K562 (cell line): ENCODE results near the gene BCAN. TPM values are rescaled to one million over a fixed set of nuclear protein-coding genes. Genes with fewer than 3 reads are reported as not detected.

ENCODE experiments used
- BACH1 ChIP-seq: fragments of 200-800 bp; sonication (Bioruptor generic); IDR thresholded peaks from 2 replicates; pipeline ENCODE4 v1.6.1; 2016; ENCODE audit warnings: missing genetic modification characterization, missing compliant biosample characterization
- CHD4 ChIP-seq: fragments of 200-600 bp; sonication (generic); IDR thresholded peaks from 3 replicates; pipeline ENCODE4 v1.6.1; 2012; ENCODE audit warnings: low read depth, mild to moderate bottlenecking, mixed read lengths, low read length, inconsistent platforms; ENCODE audit not compliant: insufficient read depth, insufficient replicate concordance, poor library complexity, severe bottlenecking
- CTBP1 ChIP-seq: fragments of 450-650 bp; IDR thresholded peaks from 2 replicates; pipeline ENCODE4 v1.6.1; 2016; ENCODE audit warnings: borderline replicate concordance
- EWSR1 ChIP-seq: fragments of 450-650 bp; IDR thresholded peaks from 2 replicates; pipeline ENCODE4 v1.6.1; 2018; ENCODE audit warnings: borderline replicate concordance, mild to moderate bottlenecking, low read depth, moderate library complexity; ENCODE audit not compliant: partially characterized antibody
- FOSL1 ChIP-seq: fragments of 200-800 bp; sonication (Bioruptor generic); conservative IDR thresholded peaks from 2 replicates; pipeline ENCODE4 v1.6.1; 2016; ENCODE audit warnings: missing genetic modification characterization, missing compliant biosample characterization
- NFIX ChIP-seq: fragments of 250-450 bp; sonication (Bioruptor Pico); IDR thresholded peaks from 2 replicates; pipeline ENCODE4 v1.4.0; 2020; ENCODE audit warnings: low read depth, mild to moderate bottlenecking, moderate library complexity
- RBFOX2 ChIP-seq: fragments of 200-400 bp; formaldehyde crosslinking; IDR thresholded peaks from 2 replicates; pipeline ENCODE4 v1.6.1; 2017; ENCODE audit warnings: low read depth, mild to moderate bottlenecking, low read length, moderate library complexity
- RCOR1 ChIP-seq, 2 experiments: IDR thresholded peaks; 2 replicates each; pipeline ENCODE4 v1.6.1; 2012; ENCODE audit warnings: low read depth in 2 of 2, low read length in 2 of 2, borderline replicate concordance in 1 of 2, improper control_type of control experiment in 1 of 2
- SP2 ChIP-seq: IDR thresholded peaks from 2 replicates; pipeline ENCODE4 v1.6.1; 2011; ENCODE audit warnings: mild to moderate bottlenecking, low read depth, low read length, moderate library complexity; ENCODE audit not compliant: poor library complexity, severe bottlenecking; ENCODE audit errors: extremely low read depth
- ZNF146 ChIP-seq: IDR thresholded peaks from one replicate; pipeline ENCODE4 v1.6.1; 2018; ENCODE audit warnings: missing compliant biosample characterization; ENCODE audit not compliant: unreplicated experiment
- ZNF253 ChIP-seq: fragments of 250-450 bp; sonication (Bioruptor Pico); conservative IDR thresholded peaks from 2 replicates; pipeline ENCODE4 v1.6.1; 2021; ENCODE audit warnings: mild to moderate bottlenecking
- ZNF785 ChIP-seq: fragments of 250-450 bp; sonication (Bioruptor Pico); IDR thresholded peaks from 2 replicates; pipeline ENCODE4 v1.4.0; 2020; ENCODE audit warnings: mild to moderate bottlenecking
- polyA plus RNA-seq, 8 experiments: library from polyadenylated mRNA; depleted of rRNA in 4 of 8; stranded (reverse) in 5 of 8; unstranded in 3 of 8; fragments of >200 nt; fragmentation: Nextera tagmentation in 2 of 8; fragmentation: Illumina TruSeq in 1 of 8; extraction: Ambion mirVana in 2 of 8; extraction: Trizol in 1 of 8; gene quantifications; 2 replicates each; pipeline versions ENCODE4 v1.2.1 to v1.2.3, GENCODE V29; 2011 to 2014; ENCODE audit warnings: inconsistent platforms in 1 of 8, missing spikeins in 1 of 8
- total RNA-seq, 7 experiments: library from RNA; depleted of rRNA in 6 of 7; stranded (reverse); fragments of >200 nt in 6 of 7; fragmentation: Illumina TruSeq in 2 of 7; extraction: Trizol in 2 of 7; gene quantifications; 2 replicates each; pipeline versions ENCODE4 v1.2.1 to v1.2.3, GENCODE V29; 2011 to 2021; ENCODE audit warnings: low replicate concordance in 1 of 7
- TF ChIP-seq, protein P1 (sequence below), 3 experiments: fragments of 200-800 bp in 1 of 3; sonication (Bioruptor generic) in 1 of 3; sonication (generic) in 1 of 3; formaldehyde crosslinking in 1 of 3; IDR thresholded peaks; 2 replicates each; pipeline versions ENCODE4 v1.6.1 to v1.8.0; 2016 to 2022; ENCODE audit warnings: mild to moderate bottlenecking in 2 of 3, missing compliant biosample characterization in 2 of 3, missing genetic modification characterization in 2 of 3, missing genetic modification reagents in 1 of 3
- TF ChIP-seq, protein P2 (sequence below), 2 experiments: fragments of 450-650 bp in 1 of 2; sonication (generic) in 1 of 2; formaldehyde crosslinking in 1 of 2; IDR thresholded peaks in 1 of 2; conservative IDR thresholded peaks in 1 of 2; 2 replicates each; pipeline versions ENCODE4 v1.6.1 to v1.8.1; 2016 to 2023; ENCODE audit warnings: mild to moderate bottlenecking in 2 of 2, moderate library complexity in 2 of 2, inconsistent platforms in 1 of 2, missing genetic modification reagents in 1 of 2
- TF ChIP-seq, protein P3 (sequence below), 3 experiments: IDR thresholded peaks in 2 of 3; conservative IDR thresholded peaks in 1 of 3; 2 replicates each; pipeline ENCODE4 v1.5.1; 2011 to 2012; ENCODE audit warnings: low read length in 3 of 3, mild to moderate bottlenecking in 3 of 3, control low read depth in 2 of 3, improper control_type of control experiment in 1 of 3, inconsistent platforms in 1 of 3, low read depth in 1 of 3, mixed read lengths in 1 of 3, moderate library complexity in 1 of 3; ENCODE audit not compliant: insufficient read depth in 2 of 3
- TF ChIP-seq, protein P4 (sequence below), 2 experiments: fragments of 450-650 bp in 1 of 2; IDR thresholded peaks; 2 replicates each; pipeline ENCODE4 v1.6.1; 2011 to 2017; ENCODE audit warnings: low read depth in 2 of 2, antibody characterized with exemption in 1 of 2, borderline replicate concordance in 1 of 2, low read length in 1 of 2, mild to moderate bottlenecking in 1 of 2, mixed read lengths in 1 of 2; ENCODE audit not compliant: control insufficient read depth in 1 of 2

BCAN gene
- total and polyA plus RNA-seq, 9 of the 15 experiments (the other 6 are each of a cell fraction or from before 2014, with no cell fraction given) = 0.04 to 0.33 (median 0.14) TPM; not detected in 5

DNA sequence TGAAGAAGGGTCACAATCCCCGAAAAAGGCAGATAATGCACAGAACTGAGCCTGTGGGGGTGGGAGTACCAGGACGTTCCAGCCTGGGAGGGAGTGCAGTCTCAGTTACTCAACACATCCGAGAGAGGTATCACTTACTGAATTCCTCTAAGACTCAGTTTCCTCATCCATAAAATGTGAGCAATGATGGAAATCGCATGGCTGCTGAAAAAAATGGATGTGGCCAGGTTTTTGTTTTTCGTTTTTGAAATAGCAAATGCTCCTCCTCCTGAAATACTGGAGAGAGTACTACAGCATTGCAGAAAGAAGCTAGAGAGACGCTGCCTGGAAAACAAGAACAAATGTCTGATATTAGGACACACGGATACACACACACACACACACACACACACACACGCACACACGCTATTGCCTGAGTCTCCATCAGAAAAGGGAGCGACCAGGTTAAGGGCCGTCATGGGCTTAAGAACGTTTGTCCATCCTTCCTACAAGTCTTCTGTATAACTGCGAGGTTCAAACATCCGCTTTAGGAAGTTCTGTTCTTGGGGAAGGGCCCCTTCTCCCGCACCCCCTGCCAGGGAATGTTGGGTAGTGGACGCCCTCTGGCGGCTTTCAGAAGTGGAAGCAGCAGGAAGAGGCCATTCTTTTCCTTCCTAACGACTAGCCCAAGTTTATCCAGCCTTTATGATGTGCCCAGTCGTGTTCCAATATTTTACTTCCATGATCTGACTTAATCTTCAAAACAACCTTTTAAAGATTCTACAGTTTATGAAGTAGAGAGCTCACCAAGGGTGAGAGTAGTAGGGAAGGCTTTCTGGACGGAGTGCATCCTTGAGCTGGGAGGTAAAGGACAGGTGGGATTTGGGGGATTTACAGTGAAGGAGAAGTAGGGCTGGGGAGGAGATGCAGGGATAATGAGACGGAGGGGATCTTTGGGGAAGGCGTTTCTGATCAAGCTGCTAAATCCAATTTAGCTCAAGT lies 36.0 kb downstream of the BCAN start (continued):
- TF ChIP-seq, protein P1, sequence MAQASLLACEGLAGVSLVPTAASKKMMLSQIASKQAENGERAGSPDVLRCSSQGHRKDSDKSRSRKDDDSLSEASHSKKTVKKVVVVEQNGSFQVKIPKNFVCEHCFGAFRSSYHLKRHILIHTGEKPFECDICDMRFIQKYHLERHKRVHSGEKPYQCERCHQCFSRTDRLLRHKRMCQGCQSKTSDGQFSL (CRISPR knock-in tag; IDR thresholded peaks at IDR 0.05) = peak; percentile 52; the same call in 1 of the 2 replicates
- TF ChIP-seq, protein P1 (tag; IDR thresholded peaks at IDR 0.05) = peak in 1 of 2 experiments; percentile 66; a peak in 1 of 4 replicates
- TF ChIP-seq, protein P2, sequence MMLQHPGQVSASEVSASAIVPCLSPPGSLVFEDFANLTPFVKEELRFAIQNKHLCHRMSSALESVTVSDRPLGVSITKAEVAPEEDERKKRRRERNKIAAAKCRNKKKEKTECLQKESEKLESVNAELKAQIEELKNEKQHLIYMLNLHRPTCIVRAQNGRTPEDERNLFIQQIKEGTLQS (IDR thresholded peaks at IDR 0.05) = no peak
- TF ChIP-seq, protein P2 (CRISPR knock-in tag; conservative IDR thresholded peaks at IDR 0.05) = no peak
- TF ChIP-seq, protein P3, sequence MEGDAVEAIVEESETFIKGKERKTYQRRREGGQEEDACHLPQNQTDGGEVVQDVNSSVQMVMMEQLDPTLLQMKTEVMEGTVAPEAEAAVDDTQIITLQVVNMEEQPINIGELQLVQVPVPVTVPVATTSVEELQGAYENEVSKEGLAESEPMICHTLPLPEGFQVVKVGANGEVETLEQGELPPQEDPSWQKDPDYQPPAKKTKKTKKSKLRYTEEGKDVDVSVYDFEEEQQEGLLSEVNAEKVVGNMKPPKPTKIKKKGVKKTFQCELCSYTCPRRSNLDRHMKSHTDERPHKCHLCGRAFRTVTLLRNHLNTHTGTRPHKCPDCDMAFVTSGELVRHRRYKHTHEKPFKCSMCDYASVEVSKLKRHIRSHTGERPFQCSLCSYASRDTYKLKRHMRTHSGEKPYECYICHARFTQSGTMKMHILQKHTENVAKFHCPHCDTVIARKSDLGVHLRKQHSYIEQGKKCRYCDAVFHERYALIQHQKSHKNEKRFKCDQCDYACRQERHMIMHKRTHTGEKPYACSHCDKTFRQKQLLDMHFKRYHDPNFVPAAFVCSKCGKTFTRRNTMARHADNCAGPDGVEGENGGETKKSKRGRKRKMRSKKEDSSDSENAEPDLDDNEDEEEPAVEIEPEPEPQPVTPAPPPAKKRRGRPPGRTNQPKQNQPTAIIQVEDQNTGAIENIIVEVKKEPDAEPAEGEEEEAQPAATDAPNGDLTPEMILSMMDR (IDR thresholded peaks at IDR 0.05 in 2 of 3, conservative IDR thresholded peaks at IDR 0.05 in 1 of 3; ENCODE audit: insufficient read depth in 2 of 3, low read depth in 1 of 3, low read length in 3 of 3) = peak; percentile 93 to 97 (median 95)
- TF ChIP-seq NFIX (CRISPR knock-in tag) (no peak), ZNF785 (no peak), RCOR1 (IDR thresholded peaks at IDR 0.05; ENCODE audit: borderline replicate concordance in 1 of 2, low read depth in 2 of 2, low read length in 2 of 2) (peak in 1 of 2 experiments; percentile 60; a peak in 2 of 4 replicates), CHD4 (no peak), FOSL1 (tag) (peak; percentile 46; the same call in 1 of the 2 replicates), ZNF253 (no peak), SP2 (no peak), BACH1 (tag) (no peak), EWSR1 (no peak), ZNF146 (CRISPR knock-in tag) (no peak), RBFOX2 (no peak), CTBP1 (peak; percentile 17; the same call in 1 of the 2 replicates)
- TF ChIP-seq, protein P4, sequence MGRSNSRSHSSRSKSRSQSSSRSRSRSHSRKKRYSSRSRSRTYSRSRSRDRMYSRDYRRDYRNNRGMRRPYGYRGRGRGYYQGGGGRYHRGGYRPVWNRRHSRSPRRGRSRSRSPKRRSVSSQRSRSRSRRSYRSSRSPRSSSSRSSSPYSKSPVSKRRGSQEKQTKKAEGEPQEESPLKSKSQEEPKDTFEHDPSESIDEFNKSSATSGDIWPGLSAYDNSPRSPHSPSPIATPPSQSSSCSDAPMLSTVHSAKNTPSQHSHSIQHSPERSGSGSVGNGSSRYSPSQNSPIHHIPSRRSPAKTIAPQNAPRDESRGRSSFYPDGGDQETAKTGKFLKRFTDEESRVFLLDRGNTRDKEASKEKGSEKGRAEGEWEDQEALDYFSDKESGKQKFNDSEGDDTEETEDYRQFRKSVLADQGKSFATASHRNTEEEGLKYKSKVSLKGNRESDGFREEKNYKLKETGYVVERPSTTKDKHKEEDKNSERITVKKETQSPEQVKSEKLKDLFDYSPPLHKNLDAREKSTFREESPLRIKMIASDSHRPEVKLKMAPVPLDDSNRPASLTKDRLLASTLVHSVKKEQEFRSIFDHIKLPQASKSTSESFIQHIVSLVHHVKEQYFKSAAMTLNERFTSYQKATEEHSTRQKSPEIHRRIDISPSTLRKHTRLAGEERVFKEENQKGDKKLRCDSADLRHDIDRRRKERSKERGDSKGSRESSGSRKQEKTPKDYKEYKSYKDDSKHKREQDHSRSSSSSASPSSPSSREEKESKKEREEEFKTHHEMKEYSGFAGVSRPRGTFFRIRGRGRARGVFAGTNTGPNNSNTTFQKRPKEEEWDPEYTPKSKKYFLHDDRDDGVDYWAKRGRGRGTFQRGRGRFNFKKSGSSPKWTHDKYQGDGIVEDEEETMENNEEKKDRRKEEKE (IDR thresholded peaks at IDR 0.05; ENCODE audit: borderline replicate concordance in 1 of 2, control insufficient read depth in 1 of 2, low read depth in 2 of 2, low read length in 1 of 2) = 0 out of 4 replicates have a peak, but pooled peaks of 1 of the 2 experiments have one; percentile 13
